HG02610 (cell line): Measurements from ENCODE around the gene TRIO.

Experiments used
- ATAC-seq: cut with Tn5 transposase; IDR thresholded peaks from one replicate; pipeline ENCODE4 v1.9.1; 2021; ENCODE audit warnings: mild to moderate bottlenecking, moderate library complexity; ENCODE audit not compliant: unreplicated experiment

Gene TRIO

GRCh38 chr5:14219800-14220512 lies 76.8 kb downstream of the TRIO start:
- ATAC-seq, result no peak

- ATAC-seq, result no peak
Observed at GRCh38 chr5:14220642-14221041, 77.5 kb downstream of the TRIO start.

GRCh38 chr5:14221732-14222131 lies 78.6 kb downstream of the TRIO start:
- ATAC-seq, result no peak

- ATAC-seq, result no peak
Observed at GRCh38 chr5:14222206-14222605, 79.1 kb downstream of the TRIO start.

GRCh38 chr5:14223372-14223771 lies 80.2 kb downstream of the TRIO start:
- no peak for ATAC-seq

- no peak for ATAC-seq
Observed at GRCh38 chr5:14225173-14225834, 82.2 kb downstream of the TRIO start.

GRCh38 chr5:14226149-14226548 lies 83.0 kb downstream of the TRIO start:
- ATAC-seq, result no peak

GRCh38 chr5:14226554-14226953 lies 83.4 kb downstream of the TRIO start:
- no peak for ATAC-seq

- no peak for ATAC-seq
Observed at GRCh38 chr5:14226992-14227391, 83.8 kb downstream of the TRIO start.

GRCh38 chr5:14227513-14227912 lies 84.4 kb downstream of the TRIO start:
- no peak for ATAC-seq

GRCh38 chr5:14228219-14228618 lies 85.1 kb downstream of the TRIO start:
- ATAC-seq, result no peak

- no peak for ATAC-seq
Observed at GRCh38 chr5:14229181-14229580, 86.0 kb downstream of the TRIO start.

- ATAC-seq, result no peak
Observed at GRCh38 chr5:14229734-14230133, 86.6 kb downstream of the TRIO start.

- no peak for ATAC-seq
Observed at GRCh38 chr5:14231156-14231555, 88.0 kb downstream of the TRIO start.

GRCh38 chr5:14231890-14232289 lies 88.7 kb downstream of the TRIO start:
- no peak for ATAC-seq

GRCh38 chr5:14234204-14234603 lies 91.1 kb downstream of the TRIO start:
- no peak for ATAC-seq

GRCh38 chr5:14235872-14236271 lies 92.7 kb downstream of the TRIO start:
- ATAC-seq, result peak; percentile 51

- no peak for ATAC-seq
Observed at GRCh38 chr5:14236757-14237156, 93.6 kb downstream of the TRIO start.

GRCh38 chr5:14237317-14238086 lies 94.4 kb downstream of the TRIO start:
- no peak for ATAC-seq

GRCh38 chr5:14238272-14238671 lies 95.1 kb downstream of the TRIO start:
- no peak for ATAC-seq

GRCh38 chr5:14239404-14239803 lies 96.3 kb downstream of the TRIO start:
- no peak for ATAC-seq

GRCh38 chr5:14239951-14240350 lies 96.8 kb downstream of the TRIO start:
- no peak for ATAC-seq
